Cardiac ventricle fibroblast (primary cell): ENCODE results near the gene ROCK2. TPM values are rescaled to one million over a fixed set of nuclear protein-coding genes. Genes with fewer than 3 reads are reported as not detected.

Experiments used
- total RNA-seq: library from RNA; depleted of rRNA; stranded (reverse); fragments of >200 nt; gene quantifications from 2 replicates; pipeline ENCODE4 v1.2.3, GENCODE V29; 2015

ROCK2 gene
- total RNA-seq: 26.8 and 33.6 TPM in 2 replicates

DNA sequence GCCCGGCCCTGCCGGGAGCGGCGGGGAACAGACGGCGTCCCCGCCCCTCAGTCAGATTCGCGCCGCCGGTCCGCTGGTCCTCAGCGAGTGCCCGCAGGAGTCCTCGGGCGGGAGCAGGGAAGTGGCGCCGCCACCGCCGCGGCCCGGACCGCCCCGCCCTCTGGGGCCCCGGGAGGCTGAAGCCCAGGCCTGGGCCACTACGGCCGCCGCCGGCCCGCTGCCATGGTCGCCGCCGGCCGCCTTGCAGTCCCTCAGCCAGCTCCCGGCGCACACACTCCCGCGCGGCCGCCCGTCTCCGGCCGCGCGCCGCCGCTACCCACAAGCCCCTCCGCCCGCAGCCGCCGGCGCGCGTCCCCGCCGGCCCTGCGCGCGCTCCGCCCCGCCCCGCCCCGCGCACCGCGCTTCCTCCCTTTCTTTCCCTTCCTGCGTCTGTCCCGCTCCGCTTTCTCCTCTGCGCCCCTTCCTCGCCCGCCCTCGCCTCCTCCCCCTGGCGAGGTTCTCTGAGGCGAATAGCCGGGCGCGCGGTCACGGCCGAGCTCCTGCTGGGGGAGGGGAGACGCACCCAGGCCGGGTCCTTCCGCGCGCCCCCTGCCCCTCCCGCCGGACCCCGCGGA lies at the start of gene ROCK2:
Gene ROCK2 (minus strand): TSS at position 295 of the 614 bp plus-strand sequence. CDS start 500 bp downstream, outside the sequence.

DNA sequence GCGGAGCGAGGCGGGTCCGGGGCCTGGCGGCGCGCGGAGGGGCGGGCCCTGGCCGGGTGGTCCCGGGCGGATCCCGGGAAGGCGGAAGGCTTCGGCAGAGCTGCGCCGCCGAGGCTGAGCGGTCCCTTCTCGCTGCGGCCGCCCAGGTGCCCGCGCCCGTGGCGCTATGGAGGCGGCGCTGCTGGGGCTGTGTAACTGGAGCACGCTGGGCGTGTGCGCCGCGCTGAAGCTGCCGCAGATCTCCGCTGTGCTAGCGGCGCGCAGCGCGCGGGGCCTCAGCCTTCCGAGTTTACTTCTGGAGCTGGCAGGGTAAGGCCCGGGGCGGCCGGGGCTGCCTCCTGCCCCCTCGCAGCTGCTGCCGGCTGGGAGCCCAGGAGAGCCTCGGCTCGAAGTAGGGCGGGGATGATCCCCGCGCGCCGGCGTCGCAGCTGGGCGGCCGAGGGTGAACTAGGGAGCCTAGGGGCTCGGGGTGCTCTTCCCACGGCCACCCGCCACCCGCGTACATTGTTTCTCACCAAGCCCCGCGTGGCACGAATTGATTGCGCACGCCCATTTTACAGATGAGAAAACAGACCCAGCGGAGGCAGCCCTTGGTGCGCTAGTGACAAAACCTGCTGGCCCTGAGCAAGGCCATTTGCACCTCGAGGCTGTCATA lies 188.9 kb downstream of the ROCK2 start, which contains the start of gene SLC66A3:
Gene SLC66A3 (plus strand): TSS at position 87 of the 655 bp plus-strand sequence. CDS start 80 bp downstream, at position 167.

Other genes starting within 250 kb of the ROCK2 start
- gene SLC66A3, start 189.2 kb downstream of the ROCK2 start, total RNA-seq: 39.0 and 42.7 TPM in 2 replicates
- gene E2F6, start 121.5 kb upstream of the ROCK2 start, total RNA-seq: 5.0 and 9.1 TPM in 2 replicates
- gene GREB1, start 189.4 kb upstream of the ROCK2 start, total RNA-seq: 1.7 and 2.3 TPM in 2 replicates